HepG2 (cell line): ENCODE data around the gene SETD1A. TPM values are rescaled to one million over a fixed set of nuclear protein-coding genes. Genes with fewer than 3 reads are reported as not detected.

ENCODE experiments used
- BHLHE40 ChIP-seq: IDR thresholded peaks from 2 replicates; pipeline ENCODE4 v1.6.1; 2011; ENCODE audit warnings: low read length, improper control_type of control experiment
- CHD2 ChIP-seq: IDR thresholded peaks from 2 replicates; pipeline ENCODE4 v1.6.1; 2011; ENCODE audit warnings: low read depth, low read length, improper control_type of control experiment
- GLI4 ChIP-seq: sonication (generic); formaldehyde crosslinking; IDR thresholded peaks from 2 replicates; pipeline ENCODE4 v1.5.1; 2020; ENCODE audit warnings: missing genetic modification reagents, mild to moderate bottlenecking, moderate library complexity, borderline replicate concordance
- GMEB2 ChIP-seq: IDR thresholded peaks from 2 replicates; pipeline ENCODE4 v1.6.1; 2016; ENCODE audit warnings: missing biosample characterization, missing genetic modification reagents, low read depth
- HIVEP1 ChIP-seq: sonication (generic); formaldehyde crosslinking; IDR thresholded peaks from 2 replicates; pipeline ENCODE4 v1.4.0; 2020; ENCODE audit warnings: mild to moderate bottlenecking, missing genetic modification reagents
- KDM4B ChIP-seq: sonication (generic); formaldehyde crosslinking; IDR thresholded peaks from 2 replicates; pipeline ENCODE4 v1.4.0; 2020; ENCODE audit warnings: missing genetic modification reagents
- MEIS1 ChIP-seq: sonication (generic); formaldehyde crosslinking; IDR thresholded peaks from 2 replicates; pipeline ENCODE4 v1.9.0; 2021; ENCODE audit warnings: mild to moderate bottlenecking, missing genetic modification reagents, moderate library complexity, borderline replicate concordance
- MNT ChIP-seq: fragments of 450-650 bp; IDR thresholded peaks from 2 replicates; pipeline ENCODE4 v1.6.1; 2016
- NFKB2 ChIP-seq: sonication (generic); formaldehyde crosslinking; IDR thresholded peaks from 2 replicates; pipeline ENCODE4 v1.4.0; 2020; ENCODE audit warnings: missing genetic modification reagents, borderline replicate concordance
- POLR2A ChIP-seq, 2 experiments: IDR thresholded peaks; 2 replicates each; pipeline ENCODE4 v1.6.1; 2011; ENCODE audit warnings: low read depth in 2 of 2, low read length in 2 of 2, mild to moderate bottlenecking in 1 of 2, moderate library complexity in 1 of 2; ENCODE audit not compliant: insufficient read depth in 1 of 2
- SP1 ChIP-seq, 2 experiments: fragments of 450-650 bp in 1 of 2; sonication (generic) in 1 of 2; formaldehyde crosslinking in 1 of 2; IDR thresholded peaks; 2 replicates each; pipeline versions ENCODE4 v1.4.0 to v1.6.1; 2016 to 2020; ENCODE audit warnings: missing genetic modification reagents in 1 of 2
- THAP9 ChIP-seq: sonication (generic); formaldehyde crosslinking; IDR thresholded peaks from 2 replicates; pipeline ENCODE4; 2020; ENCODE audit warnings: missing genetic modification reagents, mild to moderate bottlenecking, borderline replicate concordance
- ZBTB39 ChIP-seq: sonication (generic); formaldehyde crosslinking; IDR thresholded peaks from 2 replicates; pipeline ENCODE4 v1.5.0; 2020; ENCODE audit warnings: missing genetic modification reagents
- ZNF160 ChIP-seq: sonication (generic); formaldehyde crosslinking; IDR thresholded peaks from 2 replicates; pipeline ENCODE4 v1.8.0; 2022; ENCODE audit warnings: mild to moderate bottlenecking, inconsistent platforms, missing genetic modification reagents
- ZNF18 ChIP-seq: sonication (generic); formaldehyde crosslinking; IDR thresholded peaks from 2 replicates; pipeline ENCODE4 v1.8.0; 2022; ENCODE audit warnings: mild to moderate bottlenecking, missing genetic modification reagents; ENCODE audit not compliant: insufficient replicate concordance
- ZNF441 ChIP-seq: sonication (generic); formaldehyde crosslinking; IDR thresholded peaks from 2 replicates; pipeline ENCODE4 v1.7.0; 2021; ENCODE audit warnings: missing genetic modification reagents, borderline replicate concordance
- ZNF740 ChIP-seq: sonication (generic); formaldehyde crosslinking; IDR thresholded peaks from 2 replicates; pipeline ENCODE4 v1.4.0; 2020; ENCODE audit warnings: missing genetic modification reagents
- ZNF792 ChIP-seq: IDR thresholded peaks from 2 replicates; pipeline ENCODE4 v1.6.1; 2016
- polyA plus RNA-seq, 8 experiments: library from polyadenylated mRNA; depleted of rRNA in 3 of 8; stranded (reverse) in 7 of 8; unstranded in 1 of 8; fragments of >200 nt; fragmentation: Illumina TruSeq in 4 of 8; extraction: Trizol in 4 of 8; gene quantifications; 2 replicates each; pipeline versions ENCODE4 v1.2.1 to v1.2.3, GENCODE V29; 2011 to 2016; ENCODE audit warnings: low read depth in 4 of 8, missing spikeins in 1 of 8, mixed read lengths in 1 of 8; ENCODE audit not compliant: insufficient read depth in 1 of 8
- total RNA-seq, 5 experiments: library from RNA; depleted of rRNA; stranded (reverse); fragments of >200 nt; fragmentation: Illumina TruSeq; extraction: Trizol; gene quantifications; 2 replicates each; pipeline ENCODE4 v1.2.3, GENCODE V29; 2016; ENCODE audit warnings: low read depth in 1 of 5

The SETD1A gene
- total and polyA plus RNA-seq, 2 of the 13 experiments (the other 11 are each of a cell fraction or from before 2014, with no cell fraction given): 3.8 to 5.6 TPM

GRCh38 chr16:30958175-30959079 is 873 bp downstream of the SETD1A start (continued):
- TF ChIP-seq GLI4: 0 out of 2 replicates have a peak, but pooled peaks have one; percentile 45
- TF ChIP-seq SP1 (IDR thresholded peaks at IDR 0.05): no peak
- TF ChIP-seq SP1 (CRISPR knock-in tag; IDR thresholded peaks at IDR 0.05): no peak
- TF ChIP-seq NFKB2: no peak
- TF ChIP-seq THAP9: 0 out of 2 replicates have a peak, but pooled peaks have one; percentile 38
- TF ChIP-seq ZNF160: peak; percentile 50; the same call in 1 of the 2 replicates
- TF ChIP-seq ZNF18 (CRISPR knock-in tag): peak; percentile 34
- peak; percentile 87 for TF ChIP-seq CHD2
- TF ChIP-seq BHLHE40: no peak
- no peak for TF ChIP-seq ZNF792 (CRISPR knock-in tag)
- no peak for TF ChIP-seq MNT
- TF ChIP-seq ZNF441: no peak
- no peak for TF ChIP-seq KDM4B (CRISPR knock-in tag)
- TF ChIP-seq MEIS1 (CRISPR knock-in tag): no peak
- TF ChIP-seq ZBTB39 (CRISPR knock-in tag): no peak
- 0 out of 2 replicates have a peak, but pooled peaks have one; percentile 53 for TF ChIP-seq HIVEP1 (CRISPR knock-in tag)
- TF ChIP-seq POLR2A (IDR thresholded peaks at IDR 0.05; ENCODE audit: insufficient read depth in 1 of 2, low read depth in 2 of 2, low read length in 2 of 2): peak in 1 of 2 experiments; percentile 26; a peak in 1 of 4 replicates
- 0 out of 2 replicates have a peak, but pooled peaks have one; percentile 92 for TF ChIP-seq ZNF740 (CRISPR knock-in tag)
- no peak for TF ChIP-seq GMEB2
